Measurements from ENCODE around the gene ZFP69B. TPM values are rescaled to one million over a fixed set of nuclear protein-coding genes. Genes with fewer than 3 reads are reported as not detected.
"Not testable (repeated sequence)": the region's sequence is repeated elsewhere in the genome, so short reads cannot be mapped to it uniquely, and the experiment has no call there.

The ZFP69B gene
- total RNA-seq, 1 donor from 2014 or later = 1.3 TPM

- no peak for DNase-seq (ENCODE audit: low spot score)
Observed at GRCh38 chr1:40435471-40435870, 14.8 kb upstream of the ZFP69B start.

- DNase-seq (ENCODE audit: low spot score) = no peak
Observed at GRCh38 chr1:40435876-40436275, 14.4 kb upstream of the ZFP69B start.

GRCh38 chr1:40438391-40439015, 11.8 kb upstream of the ZFP69B start:
- DNase-seq (ENCODE audit: low spot score) = no peak

GRCh38 chr1:40439247-40439646, 11.0 kb upstream of the ZFP69B start:
- DNase-seq (ENCODE audit: low spot score) = no peak

- DNase-seq (ENCODE audit: low spot score) = no peak
Observed at GRCh38 chr1:40450495-40451237, 390 bp downstream of the ZFP69B start.

- no peak for DNase-seq (ENCODE audit: low spot score)
Observed at GRCh38 chr1:40451238-40451585, 936 bp downstream of the ZFP69B start.

GRCh38 chr1:40454873-40455272, 4.6 kb downstream of the ZFP69B start:
- DNase-seq (ENCODE audit: low spot score) = no peak

- no peak for DNase-seq (ENCODE audit: low spot score)
Observed at GRCh38 chr1:40462956-40463590, 12.8 kb downstream of the ZFP69B start.

- DNase-seq (ENCODE audit: low spot score) = no peak
Observed at GRCh38 chr1:40469327-40469726, 19.1 kb downstream of the ZFP69B start.

- DNase-seq (ENCODE audit: low spot score) = no peak
Observed at GRCh38 chr1:40475268-40475667, 25.0 kb downstream of the ZFP69B start.

- DNase-seq (ENCODE audit: low spot score) = peak; percentile 90
Observed at GRCh38 chr1:40476924-40477677, 26.8 kb downstream of the ZFP69B start, which contains the start of gene ZFP69. Gene ZFP69, plus strand, starts transcription at chr1:40477290. Its CDS starts 2,072 bp downstream, at chr1:40479362.

- DNase-seq (ENCODE audit: low spot score) = no peak
Observed at GRCh38 chr1:40477678-40478053, 27.4 kb downstream of the ZFP69B start.

- DNase-seq (ENCODE audit: low spot score) = no peak
Observed at GRCh38 chr1:40478276-40478675, 28.0 kb downstream of the ZFP69B start.

GRCh38 chr1:40479156-40479555, 28.9 kb downstream of the ZFP69B start:
- no peak for DNase-seq (ENCODE audit: low spot score)

- no peak for DNase-seq (ENCODE audit: low spot score)
Observed at GRCh38 chr1:40495315-40495903, 45.1 kb downstream of the ZFP69B start.

GRCh38 chr1:40502651-40503050, 52.4 kb downstream of the ZFP69B start:
- not testable (repeated sequence) for DNase-seq (ENCODE audit: low spot score)

GRCh38 chr1:40507973-40508372, 57.7 kb downstream of the ZFP69B start:
- DNase-seq (ENCODE audit: low spot score) = no peak

- peak; percentile 95 for DNase-seq (ENCODE audit: low spot score)
Observed at GRCh38 chr1:40508375-40509341, 58.4 kb downstream of the ZFP69B start, which contains the start of gene EXO5. Gene EXO5, plus strand, starts transcription at chr1:40508767. Its CDS starts 5,778 bp downstream, at chr1:40514545.
